Mononuclear cell (primary cell): ENCODE results near the gene IMMT. TPM values are rescaled to one million over a fixed set of nuclear protein-coding genes. Genes with fewer than 3 reads are reported as not detected.
A peak's percentile ranks its signal among the peaks of the same experiment; 100 is the strongest.
"Not testable (repeated sequence)": the region's sequence is repeated elsewhere in the genome, so short reads cannot be mapped to it uniquely, and the experiment has no call there.

Experiments
- H3K27me3 ChIP-seq: 2 replicates; pipeline ENCODE4 v1.6.0; 2011; ENCODE audit warnings: low read length, control low read depth; ENCODE audit not compliant: insufficient read depth
- H3K4me1 ChIP-seq: 2 replicates; pipeline ENCODE4 v1.5.1; 2011; ENCODE audit warnings: mild to moderate bottlenecking, low read length, control low read depth; ENCODE audit not compliant: insufficient read depth
- H3K4me3 ChIP-seq: 2 replicates; pipeline ENCODE4 v1.5.1; 2011; ENCODE audit warnings: mild to moderate bottlenecking, low read length, moderate library complexity
- H3K9me3 ChIP-seq: 2 replicates; pipeline ENCODE4 v1.5.1; 2011; ENCODE audit warnings: low read depth, mild to moderate bottlenecking, control low read depth, low read length
- total RNA-seq: library from RNA; depleted of rRNA; stranded (reverse); fragments of >200 nt; gene quantifications from one replicate; pipeline ENCODE4 v1.2.3, GENCODE V29; 2012

Gene IMMT
- total RNA-seq, 1 donor = 34.0 TPM

GRCh38 chr2:86216575-86217555 is 21.6 kb upstream of the IMMT start:
- no peaks in the 10 kb centered on the region for H3K9me3 ChIP-seq
- peaks cover 9% of the 10 kb centered on the region for H3K4me1 ChIP-seq
- H3K4me3 ChIP-seq = peak overlapping the region; percentile 17
- no peaks in the 10 kb centered on the region for H3K27me3 ChIP-seq

DNA sequence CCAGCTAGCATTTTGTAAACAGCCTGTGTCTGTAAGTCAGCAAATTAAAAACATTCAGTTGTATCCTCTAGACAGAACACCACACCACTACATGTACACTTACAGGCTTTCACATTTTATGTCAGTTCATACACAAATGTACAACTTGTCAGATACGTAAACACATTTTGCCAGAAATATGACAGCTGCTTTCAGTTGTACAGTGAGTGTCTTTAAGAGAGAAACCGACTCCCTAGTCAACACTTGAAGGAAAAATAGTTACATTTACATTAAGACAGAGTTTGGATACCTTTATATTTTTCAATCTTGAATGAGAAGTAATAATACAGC is 19.2 kb upstream of the IMMT start:
- Histone ChIP-seq H3K4me3 (no peak overlapping the region), H3K4me1 (peaks cover 9% of the 10 kb centered on the region), H3K9me3 (no peaks in the 10 kb centered on the region), H3K27me3 (no peaks in the 10 kb centered on the region)

DNA sequence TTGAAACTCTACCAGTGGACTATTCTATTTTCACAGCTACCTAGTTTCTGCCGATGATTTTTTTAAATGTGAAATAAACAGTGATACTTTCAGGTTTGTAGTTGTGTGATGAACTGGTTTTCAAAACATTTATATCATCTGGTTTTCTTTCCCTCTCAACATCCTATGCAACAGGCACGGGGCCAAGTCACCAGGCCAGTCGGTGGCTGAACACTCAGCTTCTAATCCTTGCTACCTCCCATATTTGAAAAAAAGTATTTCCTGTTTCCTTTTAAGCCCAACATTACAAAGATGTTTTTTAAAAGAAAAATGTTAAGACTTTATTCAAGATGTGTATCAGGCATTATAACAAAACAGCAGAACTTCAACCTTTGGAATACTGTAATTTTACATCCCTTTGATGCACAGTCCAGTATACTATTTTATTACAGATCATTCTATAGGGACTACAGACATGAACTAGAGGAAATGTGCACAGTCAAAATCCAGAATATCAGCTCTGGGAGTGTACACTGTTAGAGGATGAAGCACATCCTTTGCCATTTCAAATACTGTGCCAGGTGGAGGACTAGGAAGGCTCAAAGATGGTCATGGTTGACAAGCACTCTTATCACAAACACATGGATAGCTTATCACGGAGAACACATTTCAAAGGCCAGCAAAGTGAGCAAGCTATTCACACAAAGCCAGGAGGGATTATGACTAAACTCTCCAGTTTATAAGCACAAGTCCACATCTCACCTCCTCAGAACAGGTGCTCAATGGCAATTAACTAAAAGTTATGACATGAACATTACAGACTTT is 18.6 kb upstream of the IMMT start:
- no peaks in the 10 kb centered on the region for H3K9me3 ChIP-seq
- no peaks in the 10 kb centered on the region for H3K27me3 ChIP-seq
- H3K4me3 ChIP-seq = no peak overlapping the region
- peaks cover 9% of the 10 kb centered on the region for H3K4me1 ChIP-seq

DNA sequence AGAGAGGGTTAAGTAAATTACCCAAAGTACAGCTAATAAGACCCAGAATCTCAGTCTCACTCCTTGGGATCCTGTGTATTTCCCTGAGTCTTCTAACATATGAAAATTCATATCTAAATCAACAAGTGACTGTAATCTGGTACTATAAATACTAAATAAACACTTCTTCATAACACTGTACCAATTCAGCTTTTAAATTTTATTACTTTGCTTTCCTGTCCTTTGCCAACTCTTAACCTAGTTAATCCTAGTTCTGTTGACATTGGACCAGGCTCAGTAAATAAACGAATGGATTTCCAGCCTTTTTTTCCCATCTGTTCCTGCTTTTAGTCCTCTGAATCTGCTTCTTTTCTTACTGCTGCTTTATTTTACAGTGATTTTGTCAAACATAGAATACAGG is 17.8 kb upstream of the IMMT start:
- no peaks in the 10 kb centered on the region for H3K27me3 ChIP-seq

GRCh38 chr2:86211796-86212188 is 16.5 kb upstream of the IMMT start:
- H3K9me3 ChIP-seq = no peaks in the 10 kb centered on the region
- H3K4me3 ChIP-seq = no peak overlapping the region
- no peaks in the 10 kb centered on the region for H3K27me3 ChIP-seq
- H3K4me1 ChIP-seq = peaks cover 2% of the 10 kb centered on the region

More for the DNA sequence above, 17.8 kb upstream of the IMMT start:
- no peak overlapping the region for H3K4me3 ChIP-seq
- no peaks in the 10 kb centered on the region for H3K9me3 ChIP-seq
- peaks cover 9% of the 10 kb centered on the region for H3K4me1 ChIP-seq

DNA sequence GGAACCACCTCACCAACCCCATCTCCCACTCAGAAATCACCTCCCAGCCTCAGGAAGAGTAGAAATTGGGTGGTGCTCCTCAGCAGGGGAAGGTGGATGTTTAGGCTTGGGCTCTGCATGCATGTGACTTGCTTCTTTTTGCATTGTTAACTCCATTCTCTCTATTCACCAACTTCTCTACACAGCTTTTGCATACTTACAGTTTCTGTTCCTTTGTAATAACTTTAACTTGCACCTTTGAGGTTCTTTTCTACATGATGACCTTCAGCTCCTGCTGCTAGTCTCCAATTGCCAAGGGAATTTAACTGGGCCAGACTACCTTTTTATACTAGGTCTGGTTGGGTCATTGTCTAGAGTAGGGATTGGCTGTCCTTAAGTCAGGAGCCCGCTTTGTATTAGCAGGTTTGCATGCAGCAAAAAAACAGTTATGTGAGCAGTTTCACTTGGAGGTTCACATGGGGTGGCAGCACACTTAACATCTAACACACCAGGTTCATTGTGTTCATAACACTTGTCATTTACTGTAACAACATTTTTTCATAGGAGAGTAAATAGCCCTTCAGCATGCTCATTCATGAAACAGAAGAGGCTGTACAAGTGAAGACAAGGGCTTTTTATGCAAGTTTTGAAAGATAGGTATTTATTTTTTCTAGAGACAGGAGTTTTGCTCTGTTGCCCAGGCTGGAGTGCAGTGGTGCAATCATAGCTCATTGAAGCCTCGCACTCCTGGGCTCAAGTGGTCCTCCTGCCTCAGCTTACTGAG is 16.0 kb upstream of the IMMT start:
- Histone ChIP-seq H3K4me3 (no peak overlapping the region), H3K9me3 (no peaks in the 10 kb centered on the region), H3K4me1 (no peaks in the 10 kb centered on the region), H3K27me3 (no peaks in the 10 kb centered on the region)

GRCh38 chr2:86204458-86204857 is 9.2 kb upstream of the IMMT start:
- no peaks in the 10 kb centered on the region for H3K27me3 ChIP-seq
- H3K4me3 ChIP-seq = no peak overlapping the region
- peaks cover 14% of the 10 kb centered on the region for H3K4me1 ChIP-seq
- no peaks in the 10 kb centered on the region for H3K9me3 ChIP-seq

- H3K9me3 ChIP-seq = no peaks in the 10 kb centered on the region
- peaks cover 19% of the 10 kb centered on the region for H3K4me1 ChIP-seq
- H3K4me3 ChIP-seq = no peak overlapping the region
- no peaks in the 10 kb centered on the region for H3K27me3 ChIP-seq
Observed at GRCh38 chr2:86203614-86204013, 8.4 kb upstream of the IMMT start.

- no peaks in the 10 kb centered on the region for H3K9me3 ChIP-seq
- H3K4me1 ChIP-seq = peaks cover 20% of the 10 kb centered on the region
- H3K4me3 ChIP-seq = no peak overlapping the region
- H3K27me3 ChIP-seq = no peaks in the 10 kb centered on the region
Observed at GRCh38 chr2:86202702-86203101, 7.4 kb upstream of the IMMT start.

DNA sequence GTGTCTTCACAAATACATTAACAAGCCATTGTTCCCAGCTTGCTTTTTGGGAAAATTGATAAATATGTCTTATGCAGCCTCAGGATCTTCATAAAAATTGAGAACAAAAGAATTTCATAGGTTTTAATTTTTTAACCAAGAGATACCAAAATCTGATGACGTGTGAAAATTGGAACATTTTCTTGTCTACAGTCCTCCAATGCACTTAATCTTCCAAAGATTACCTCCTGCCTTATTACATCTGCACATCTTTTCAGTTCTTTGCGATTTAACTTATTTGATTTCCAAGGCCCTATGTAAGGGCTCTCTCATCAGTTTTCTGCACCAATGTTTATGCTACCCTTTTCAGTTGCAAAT is 7.1 kb upstream of the IMMT start:
- Histone ChIP-seq H3K9me3 (no peaks in the 10 kb centered on the region), H3K27me3 (no peaks in the 10 kb centered on the region), H3K4me1 (peaks cover 20% of the 10 kb centered on the region), H3K4me3 (no peak overlapping the region)

DNA sequence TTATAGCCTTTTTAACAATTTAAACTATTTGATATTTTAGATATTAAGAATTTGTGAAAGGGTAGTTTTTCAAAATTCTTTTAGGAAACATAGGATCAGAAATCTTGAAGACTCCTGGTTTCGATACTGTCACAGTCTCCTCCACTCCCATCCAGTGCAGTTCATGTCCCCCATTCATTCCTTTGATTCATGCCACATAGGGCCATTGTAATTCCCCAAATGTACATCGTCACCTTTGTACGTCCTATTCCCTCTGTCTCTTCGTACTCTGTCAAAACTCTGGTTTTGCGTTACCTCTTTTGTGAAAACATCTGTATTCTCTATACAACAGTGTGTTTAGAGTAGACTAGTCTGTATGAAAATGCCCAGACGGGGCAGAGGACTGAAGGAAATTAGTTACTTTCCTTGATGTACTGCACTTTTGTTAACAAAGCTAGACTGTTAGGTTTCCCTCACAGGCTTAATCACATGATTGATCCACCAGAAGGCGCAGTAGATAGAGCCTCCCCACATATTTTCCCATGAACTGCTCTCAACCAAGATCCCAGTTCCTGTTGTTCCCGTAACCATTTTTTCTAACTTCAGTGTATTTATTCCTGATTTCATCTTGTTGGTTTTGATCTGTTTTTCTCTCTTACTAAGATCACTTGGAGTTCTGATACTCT is 6.5 kb upstream of the IMMT start:
- Histone ChIP-seq H3K4me1 (peaks cover 20% of the 10 kb centered on the region), H3K9me3 (no peaks in the 10 kb centered on the region), H3K27me3 (no peaks in the 10 kb centered on the region)

GRCh38 chr2:86200564-86200963 is 5.3 kb upstream of the IMMT start:
- H3K27me3 ChIP-seq, H3K9me3 ChIP-seq, H3K4me3 ChIP-seq: not testable (repeated sequence)
- peaks cover 28% of the 10 kb centered on the region for H3K4me1 ChIP-seq

More for the DNA sequence above, 6.5 kb upstream of the IMMT start:
- no peak overlapping the region for H3K4me3 ChIP-seq

GRCh38 chr2:86199834-86200177 is 4.5 kb upstream of the IMMT start:
- peak overlapping the region; percentile 84 for H3K4me3 ChIP-seq
- no peaks in the 10 kb centered on the region for H3K27me3 ChIP-seq
- peaks cover 28% of the 10 kb centered on the region for H3K4me1 ChIP-seq
- H3K9me3 ChIP-seq = no peaks in the 10 kb centered on the region

DNA sequence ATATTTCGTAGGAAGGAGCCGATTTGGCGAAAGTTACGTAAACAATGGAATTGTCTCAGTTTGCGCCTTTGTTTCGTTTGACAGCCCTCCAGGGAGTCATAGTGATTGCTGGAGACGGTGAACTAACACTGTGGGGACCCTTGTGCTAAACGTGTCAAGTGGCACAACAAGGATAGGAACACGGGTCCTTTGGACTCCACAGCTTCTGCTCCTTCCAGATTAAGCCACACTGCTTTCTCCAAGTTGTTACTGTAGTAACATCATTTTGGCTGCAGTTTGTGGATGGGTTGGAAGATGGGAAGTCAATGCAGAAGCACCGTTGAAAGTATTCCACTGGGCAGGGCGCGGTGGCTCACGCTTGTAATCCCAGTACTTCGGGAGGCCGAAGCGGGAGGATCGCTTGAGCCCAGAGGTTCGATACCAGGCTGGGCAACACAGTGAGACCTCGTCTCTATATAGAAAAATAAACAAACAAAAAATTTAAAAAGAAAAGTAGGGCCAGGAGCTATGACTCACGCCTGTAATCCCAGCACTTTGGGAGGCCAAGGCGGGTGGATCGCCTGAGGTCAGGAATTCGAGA is 636 bp upstream of the IMMT start:
- no peaks in the 10 kb centered on the region for H3K9me3 ChIP-seq
- H3K4me3 ChIP-seq = peak overlapping the region; percentile 97
- H3K27me3 ChIP-seq = no peaks in the 10 kb centered on the region
- peaks cover 54% of the 10 kb centered on the region for H3K4me1 ChIP-seq
